GM20000 (cell line): Measurements from ENCODE around the gene RIMBP2.

Experiments
- DNase-seq: peaks from one replicate; pipeline ENCODE4 v3.0.0; 2012; ENCODE audit warnings: low spot score
- TF ChIP-seq, protein P1 (sequence below): IDR thresholded peaks from 2 replicates; pipeline ENCODE4 v1.5.1; 2012; ENCODE audit warnings: mild to moderate bottlenecking, control low read depth; ENCODE audit errors: extremely low read depth, missing control alignments

RIMBP2 gene

GRCh38 chr12:130574402-130574801 lies 141.7 kb downstream of the RIMBP2 start:
- TF ChIP-seq, protein P1, sequence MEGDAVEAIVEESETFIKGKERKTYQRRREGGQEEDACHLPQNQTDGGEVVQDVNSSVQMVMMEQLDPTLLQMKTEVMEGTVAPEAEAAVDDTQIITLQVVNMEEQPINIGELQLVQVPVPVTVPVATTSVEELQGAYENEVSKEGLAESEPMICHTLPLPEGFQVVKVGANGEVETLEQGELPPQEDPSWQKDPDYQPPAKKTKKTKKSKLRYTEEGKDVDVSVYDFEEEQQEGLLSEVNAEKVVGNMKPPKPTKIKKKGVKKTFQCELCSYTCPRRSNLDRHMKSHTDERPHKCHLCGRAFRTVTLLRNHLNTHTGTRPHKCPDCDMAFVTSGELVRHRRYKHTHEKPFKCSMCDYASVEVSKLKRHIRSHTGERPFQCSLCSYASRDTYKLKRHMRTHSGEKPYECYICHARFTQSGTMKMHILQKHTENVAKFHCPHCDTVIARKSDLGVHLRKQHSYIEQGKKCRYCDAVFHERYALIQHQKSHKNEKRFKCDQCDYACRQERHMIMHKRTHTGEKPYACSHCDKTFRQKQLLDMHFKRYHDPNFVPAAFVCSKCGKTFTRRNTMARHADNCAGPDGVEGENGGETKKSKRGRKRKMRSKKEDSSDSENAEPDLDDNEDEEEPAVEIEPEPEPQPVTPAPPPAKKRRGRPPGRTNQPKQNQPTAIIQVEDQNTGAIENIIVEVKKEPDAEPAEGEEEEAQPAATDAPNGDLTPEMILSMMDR, result no peak
- peak; percentile 37 for DNase-seq

GRCh38 chr12:130573766-130574165 lies 142.3 kb downstream of the RIMBP2 start:
- no peak for DNase-seq
- TF ChIP-seq, protein P1, result no peak

DNA sequence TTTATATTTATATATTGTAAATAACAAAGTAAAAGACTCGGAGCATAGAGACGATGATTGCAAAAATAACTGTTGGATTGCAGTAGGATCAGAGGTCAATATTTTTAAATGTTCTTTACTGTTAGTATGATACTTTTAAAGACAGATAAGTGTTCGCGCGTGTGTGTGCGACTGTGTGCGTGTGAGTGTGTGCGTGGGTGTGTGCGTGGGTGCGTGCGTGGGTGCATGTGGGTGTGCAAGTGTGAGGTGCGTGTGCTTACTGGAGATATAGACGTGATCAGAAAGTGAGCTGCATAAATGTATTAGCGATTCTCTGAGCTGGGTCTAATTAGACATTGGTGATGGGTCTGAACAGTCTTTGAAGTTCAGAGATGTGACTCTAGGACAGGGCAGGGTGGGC lies 142.9 kb downstream of the RIMBP2 start:
- no peak for DNase-seq
- TF ChIP-seq, protein P1, result no peak

DNA sequence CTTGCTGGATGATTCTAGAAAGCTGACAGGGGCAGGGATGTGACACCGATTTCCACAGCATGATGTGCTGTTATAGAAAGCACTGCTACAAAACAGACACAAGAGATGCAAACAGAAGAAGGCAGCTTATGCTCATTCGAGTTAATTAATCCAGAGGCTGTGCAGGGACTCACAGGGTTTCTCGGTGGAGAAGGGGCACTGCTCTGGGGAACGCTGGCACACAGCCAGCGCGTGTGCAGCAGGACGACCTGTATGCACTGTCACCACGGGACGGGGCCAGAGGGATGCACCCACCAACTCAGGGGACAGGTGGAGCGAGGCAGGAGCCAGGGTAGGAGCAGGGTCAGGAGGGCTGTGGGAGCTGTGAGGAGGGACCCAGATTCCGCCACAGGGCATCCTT lies 143.5 kb downstream of the RIMBP2 start:
- TF ChIP-seq, protein P1, result no peak
- no peak for DNase-seq

DNA sequence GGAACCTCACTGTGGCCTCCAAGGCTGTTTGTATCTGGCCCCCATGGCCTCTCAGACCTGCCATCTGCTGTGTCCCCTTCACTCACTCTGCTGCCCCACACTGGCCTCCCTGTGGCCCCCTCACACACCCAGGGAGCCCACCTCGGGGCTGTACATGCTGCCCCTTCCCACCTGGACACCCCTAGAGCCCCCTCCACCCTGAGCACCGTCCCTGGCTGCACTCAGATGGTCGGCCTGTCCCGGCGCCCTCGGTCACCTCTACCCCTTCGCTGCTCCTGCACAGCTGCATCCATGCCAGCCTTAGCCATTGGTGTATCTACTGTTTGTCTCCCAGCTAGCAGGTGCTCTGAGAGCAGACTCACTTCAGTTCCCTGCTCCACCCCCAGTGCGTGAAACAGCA lies 144.4 kb downstream of the RIMBP2 start:
- no peak for DNase-seq

DNA sequence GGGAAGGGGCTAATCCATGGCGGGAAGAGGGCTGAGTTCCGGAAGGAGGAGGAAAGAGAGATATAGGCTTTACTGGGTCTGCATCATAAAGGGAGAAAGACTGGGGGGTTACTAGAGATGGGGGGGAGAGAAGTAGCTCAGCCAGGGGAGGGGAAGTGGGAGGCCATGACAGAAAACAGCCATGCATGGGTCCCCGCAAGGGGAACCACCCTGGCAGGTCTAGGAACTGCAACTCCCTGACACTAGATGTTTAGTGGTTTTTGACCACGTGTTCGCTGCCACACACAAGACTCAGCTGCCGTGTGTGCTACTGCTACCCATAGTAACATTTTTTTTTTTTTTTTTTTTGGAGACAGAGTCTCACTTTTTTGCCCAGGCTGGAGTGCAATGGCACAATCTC lies 145.0 kb downstream of the RIMBP2 start:
- no peak for DNase-seq
- TF ChIP-seq, protein P1, result no peak

More for the DNA sequence above, 144.4 kb downstream of the RIMBP2 start:
- TF ChIP-seq, protein P1, result no peak

- TF ChIP-seq, protein P1, result no peak
- DNase-seq, result no peak
These were observed 146.6 kb downstream of the RIMBP2 start for GRCh38 chr12:130569521-130569920.
